HG03460 (cell line): ENCODE data around the gene TMEM88.

Experiments used
- ATAC-seq: cut with Tn5 transposase; IDR thresholded peaks from one replicate; pipeline ENCODE4 v1.9.1; 2021; ENCODE audit not compliant: unreplicated experiment

Gene TMEM88

GRCh38 chr17:7843536-7844291 lies 11.2 kb upstream of the TMEM88 start:
- ATAC-seq: peak; percentile 24

GRCh38 chr17:7844292-7845154 lies 10.3 kb upstream of the TMEM88 start:
- peak; percentile 37 for ATAC-seq

- no peak for ATAC-seq
These were observed 9.4 kb upstream of the TMEM88 start for GRCh38 chr17:7845359-7846062.

- ATAC-seq: no peak
These were observed 8.7 kb upstream of the TMEM88 start for GRCh38 chr17:7846063-7846735.

- ATAC-seq: no peak
These were observed 7.9 kb upstream of the TMEM88 start for GRCh38 chr17:7846765-7847661.

GRCh38 chr17:7848131-7848579 lies 6.7 kb upstream of the TMEM88 start:
- ATAC-seq: no peak

- ATAC-seq: no peak
These were observed 6.1 kb upstream of the TMEM88 start for GRCh38 chr17:7848739-7849129.

- ATAC-seq: no peak
These were observed 5.6 kb upstream of the TMEM88 start for GRCh38 chr17:7849130-7849750.

GRCh38 chr17:7849751-7850504 lies 4.9 kb upstream of the TMEM88 start:
- ATAC-seq: no peak

- ATAC-seq: no peak
These were observed 4.0 kb upstream of the TMEM88 start for GRCh38 chr17:7850701-7851437.

- ATAC-seq: peak; percentile 69
These were observed 3.2 kb upstream of the TMEM88 start for GRCh38 chr17:7851438-7852261.

- ATAC-seq: no peak
These were observed 2.6 kb upstream of the TMEM88 start for GRCh38 chr17:7852262-7852670.

- ATAC-seq: no peak
These were observed 1.8 kb upstream of the TMEM88 start for GRCh38 chr17:7852919-7853690.

- no peak for ATAC-seq
These were observed 1.2 kb upstream of the TMEM88 start for GRCh38 chr17:7853691-7854038.

- ATAC-seq: no peak
These were observed 638 bp upstream of the TMEM88 start for GRCh38 chr17:7854078-7854777.

GRCh38 chr17:7855660-7856010 lies 769 bp downstream of the TMEM88 start:
- no peak for ATAC-seq
